GM19240 (cell line): Measurements from ENCODE around the gene VAV3.

ENCODE experiments used
- DNase-seq: peaks from one replicate; pipeline ENCODE4 v3.0.0; 2011; ENCODE audit warnings: low spot score; ENCODE audit not compliant: insufficient read length

The VAV3 gene

DNA sequence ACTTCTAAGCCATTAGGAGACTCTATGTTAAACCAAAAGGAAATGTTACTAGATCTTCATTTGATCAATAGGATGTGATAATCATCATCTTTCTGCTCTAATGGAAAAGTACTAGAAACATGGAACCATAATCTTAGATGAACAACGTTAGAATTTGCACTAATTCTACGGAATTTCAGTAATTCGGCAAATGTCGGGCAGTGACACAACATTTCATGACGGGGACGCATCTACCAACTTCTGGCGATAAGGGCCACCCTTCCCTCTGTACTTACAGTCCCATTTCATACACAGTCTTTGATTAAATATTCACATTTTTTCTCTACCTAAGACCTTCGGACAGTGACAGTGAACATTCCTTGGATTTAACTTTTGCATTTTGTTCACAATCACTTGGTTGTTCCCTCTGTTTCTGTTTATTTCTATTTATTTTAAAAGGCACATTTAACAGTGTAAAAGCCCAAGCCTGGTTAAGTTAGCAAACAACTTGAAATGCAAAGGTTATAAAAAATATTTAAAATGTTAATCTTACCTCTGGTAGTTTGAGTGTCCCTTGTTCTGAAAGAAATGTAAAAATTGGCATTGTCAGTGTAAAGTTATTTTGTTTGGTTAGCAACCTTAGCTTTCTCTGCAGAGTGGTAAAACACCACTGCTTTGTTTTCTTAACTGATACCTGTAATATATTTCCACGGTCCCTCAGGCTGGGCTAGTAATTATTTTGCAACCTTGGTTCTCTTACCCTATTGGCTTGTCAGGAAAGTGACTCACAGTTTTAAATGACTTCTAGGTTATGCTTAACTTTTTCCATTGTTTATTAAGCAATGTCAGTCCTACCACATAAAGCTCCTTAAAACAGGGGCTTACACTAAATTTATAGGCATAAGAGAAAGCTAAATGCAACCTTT lies 276.9 kb downstream of the VAV3 start:
- no peak for DNase-seq

DNA sequence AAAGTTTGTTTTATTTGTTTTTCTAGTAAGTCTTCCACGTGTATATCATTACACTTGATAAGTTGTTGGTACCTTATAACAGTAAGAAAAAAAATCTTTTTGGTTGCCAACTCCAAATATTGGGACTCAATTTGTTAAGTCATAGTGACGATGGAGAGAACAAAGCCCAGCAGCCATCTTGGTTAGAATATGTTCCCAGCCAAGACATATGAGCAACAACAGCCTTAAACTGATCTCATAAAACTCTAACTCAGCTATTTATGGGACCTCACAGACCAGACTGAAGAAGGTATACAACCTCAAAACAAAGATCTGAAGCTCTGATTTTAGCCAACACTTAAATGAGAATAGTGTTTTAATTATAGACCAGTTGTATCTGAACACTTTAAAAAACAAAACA lies 281.3 kb downstream of the VAV3 start:
- DNase-seq = no peak

DNA sequence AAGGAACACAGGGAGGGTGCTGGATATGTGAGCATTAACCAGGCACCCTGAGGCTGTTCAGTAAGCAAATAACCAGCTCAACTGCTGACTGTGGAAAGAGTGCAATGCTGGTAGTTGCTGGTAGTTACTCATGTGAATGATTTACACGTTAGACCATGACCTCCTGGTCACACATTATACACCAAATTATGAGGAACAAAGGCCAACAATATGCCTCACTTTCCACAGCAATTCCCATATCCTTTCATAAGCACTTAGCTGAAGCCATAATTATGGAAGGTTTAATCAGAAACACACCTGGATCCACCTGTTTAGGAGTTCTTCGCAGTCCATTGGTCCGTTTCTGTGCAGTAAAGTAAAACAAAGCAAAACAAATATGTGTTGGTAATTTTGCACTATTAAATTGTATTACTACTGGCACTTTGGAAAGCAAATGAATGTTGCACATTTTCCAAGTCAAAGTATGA lies 281.8 kb downstream of the VAV3 start:
- no peak for DNase-seq

DNA sequence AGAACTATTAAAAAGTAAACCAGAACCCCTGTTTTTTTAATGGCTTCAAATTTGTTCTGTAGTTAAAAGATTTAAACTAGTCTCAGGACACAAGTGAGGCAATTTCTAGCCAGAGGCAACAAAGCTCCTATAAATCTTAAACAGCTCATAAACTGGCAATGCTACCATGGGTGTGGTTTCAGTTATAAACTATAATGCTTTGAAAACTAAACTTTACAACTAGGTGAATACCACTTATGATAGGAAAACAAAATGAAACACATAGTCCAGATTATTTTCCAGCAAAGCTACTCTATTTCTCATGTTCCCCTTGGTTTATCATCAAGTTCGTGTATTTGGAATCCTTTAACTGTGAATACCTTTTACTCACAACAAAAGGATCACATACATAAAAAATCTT lies 282.5 kb downstream of the VAV3 start:
- DNase-seq = no peak

DNA sequence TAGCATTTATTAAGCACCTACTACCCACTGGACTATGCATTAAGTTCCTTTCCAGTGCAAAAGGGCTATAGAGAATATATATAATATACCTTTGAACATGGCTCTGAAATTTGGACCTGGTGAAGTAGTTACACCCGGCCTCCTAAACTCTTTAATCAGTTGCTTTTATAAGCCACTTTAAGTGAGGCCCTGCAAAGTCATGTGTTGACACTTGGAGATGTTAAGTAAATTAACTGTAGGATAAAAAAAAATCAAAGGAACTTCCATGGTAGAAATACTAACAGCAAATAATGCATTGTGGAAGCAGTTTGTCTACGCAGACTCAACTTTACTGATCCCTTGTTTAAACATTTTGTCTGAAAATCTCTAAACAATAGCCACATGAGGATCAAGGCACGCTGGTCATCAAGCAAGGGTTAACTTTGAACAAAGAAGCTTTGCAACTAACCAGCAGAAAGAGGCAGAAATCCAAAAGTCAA lies 283.9 kb downstream of the VAV3 start:
- DNase-seq = no peak

DNA sequence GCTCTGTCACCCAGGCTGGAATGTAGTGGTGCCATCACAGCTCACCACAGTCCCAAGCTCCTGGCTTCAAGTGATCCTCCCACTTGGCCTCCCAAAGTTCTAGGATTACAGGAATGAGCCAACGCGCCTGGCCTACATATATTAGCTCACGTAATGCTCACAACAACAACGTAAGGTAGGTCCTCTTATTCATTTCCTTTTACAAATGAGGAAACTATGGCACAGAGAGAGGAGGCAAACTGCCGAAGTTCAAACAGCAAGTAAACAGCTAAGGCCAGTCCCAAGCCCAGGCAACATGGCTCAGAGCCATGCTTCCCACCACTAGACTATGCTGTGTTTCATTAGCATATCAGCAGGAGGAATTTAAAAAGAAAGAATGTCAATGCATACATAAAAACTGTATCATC lies 284.4 kb downstream of the VAV3 start:
- DNase-seq = no peak

DNA sequence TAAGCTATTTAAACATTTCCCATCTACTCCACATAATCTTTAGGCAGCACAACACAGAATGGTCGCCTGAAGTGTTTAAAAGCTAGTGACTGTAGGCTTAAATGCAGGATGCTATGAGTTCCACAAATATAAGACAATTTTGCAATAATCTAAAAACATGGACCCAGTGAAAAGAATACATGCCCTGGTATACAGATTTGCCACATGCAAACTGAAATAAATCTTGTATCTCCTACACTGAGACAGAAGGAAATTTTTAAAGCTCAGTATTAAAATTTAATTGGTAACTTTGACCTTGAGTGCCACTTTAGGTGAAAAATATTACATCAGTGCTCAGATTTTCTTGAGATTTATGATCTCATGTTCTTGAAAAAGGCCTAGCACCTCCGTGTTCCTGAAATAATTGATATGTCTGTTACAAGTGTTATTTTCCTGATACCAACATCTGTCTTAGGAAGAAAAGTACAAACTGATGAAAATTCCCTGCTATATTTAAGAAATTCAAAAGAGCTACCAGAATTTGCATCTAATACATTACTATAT lies 285.5 kb downstream of the VAV3 start:
- no peak for DNase-seq

DNA sequence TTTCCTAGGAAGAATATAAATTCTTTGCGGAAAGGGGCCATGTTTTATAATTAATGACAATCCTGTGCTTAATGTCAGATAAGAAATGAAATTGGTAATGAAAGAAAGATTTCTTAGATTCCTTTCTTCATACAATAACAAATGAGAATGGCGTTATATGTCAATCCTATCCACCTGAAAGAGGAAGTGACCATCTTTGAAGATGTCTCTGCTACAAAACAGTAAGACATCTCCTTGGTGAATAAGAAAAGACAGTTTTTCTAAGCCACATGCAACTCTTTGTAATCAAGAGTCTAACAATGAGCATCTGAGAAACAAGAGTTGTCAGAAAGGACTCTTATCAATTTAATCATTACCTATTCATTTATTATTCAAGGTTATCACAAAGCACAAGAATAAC lies 286.0 kb downstream of the VAV3 start:
- DNase-seq = no peak

DNA sequence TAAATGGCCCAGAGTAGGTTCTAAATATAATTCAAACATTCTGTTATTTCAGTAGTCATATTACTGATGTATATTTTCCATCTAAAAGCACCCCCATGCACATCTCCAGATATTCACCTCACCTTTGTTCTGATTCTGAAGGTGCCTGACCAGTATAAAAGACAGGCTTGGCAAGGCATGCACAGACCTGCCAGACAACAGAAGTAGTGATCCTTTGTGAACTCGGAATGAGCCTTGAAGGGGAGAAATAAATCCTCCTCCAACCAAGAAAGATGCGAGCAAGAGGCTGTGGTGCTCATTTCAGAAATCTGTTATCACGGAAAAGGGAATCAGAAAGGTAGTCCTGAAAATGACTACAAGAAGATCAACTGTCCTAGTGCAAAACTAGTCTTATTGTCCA lies 287.3 kb downstream of the VAV3 start:
- no peak for DNase-seq

DNA sequence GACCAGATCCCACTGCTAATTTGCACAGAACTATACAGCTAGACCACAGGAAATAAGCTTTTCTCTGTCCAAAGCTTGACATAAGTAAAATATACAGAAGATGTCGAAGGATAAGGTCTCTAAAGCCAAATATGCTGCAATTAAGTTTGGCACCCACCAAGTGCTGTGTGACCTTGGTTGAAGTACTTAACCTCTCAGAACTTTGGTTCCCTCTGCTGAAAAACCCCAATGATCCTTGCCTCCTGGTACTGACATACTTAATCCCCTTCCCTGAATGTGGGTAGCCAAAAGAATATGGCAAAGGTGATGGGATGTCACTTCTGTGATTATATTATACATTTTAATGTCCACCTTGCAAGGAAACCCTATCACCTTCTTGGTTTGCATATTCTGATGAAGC lies 290.5 kb downstream of the VAV3 start:
- no peak for DNase-seq

DNA sequence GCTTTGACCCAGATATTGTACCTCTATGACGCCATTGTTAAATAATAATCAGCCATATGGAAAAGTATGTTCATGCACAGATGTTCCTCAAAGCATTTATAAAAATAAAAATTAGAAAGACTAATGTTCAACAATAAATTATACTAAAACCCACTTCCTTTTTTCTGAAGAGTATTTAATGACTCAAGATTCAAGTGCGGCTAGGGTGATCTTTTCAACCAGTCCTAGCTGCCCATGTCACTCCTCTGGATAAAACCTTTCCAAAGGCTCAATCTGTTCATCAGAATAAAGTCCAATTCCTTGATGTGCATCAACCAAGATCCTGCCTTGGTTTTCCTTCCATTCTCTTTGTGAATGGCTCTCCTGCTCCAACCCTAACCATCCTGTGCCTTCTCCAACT lies 292.0 kb downstream of the VAV3 start:
- no peak for DNase-seq

DNA sequence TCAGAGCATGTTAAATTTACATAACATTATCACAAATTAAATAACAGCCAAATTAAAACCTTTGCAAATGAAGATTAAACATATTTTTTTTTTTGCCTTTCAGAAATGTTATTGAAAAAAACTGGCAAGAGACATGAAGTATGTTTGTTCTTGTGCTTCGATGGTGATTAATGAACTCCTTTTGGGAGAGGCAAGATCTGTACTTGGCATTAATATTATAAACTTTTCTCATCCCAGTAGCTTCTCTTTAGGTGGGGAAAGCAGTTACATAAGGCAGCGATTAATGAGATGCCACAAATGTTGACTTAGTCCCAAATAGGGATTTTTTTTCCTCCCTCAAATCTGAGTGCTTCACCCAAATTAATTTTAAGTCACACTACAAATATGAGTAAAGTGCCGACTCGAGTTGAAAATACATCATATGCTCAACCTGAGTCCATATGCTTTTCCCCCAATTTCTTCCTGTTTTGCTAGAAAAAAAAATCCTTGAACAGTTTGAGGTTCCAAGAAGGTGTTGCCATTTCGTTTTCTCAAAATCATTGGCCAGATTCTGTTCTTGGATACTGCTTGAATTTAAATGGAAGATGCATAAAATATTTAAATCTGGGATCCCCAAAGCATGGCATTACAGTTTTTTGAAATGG lies 294.5 kb downstream of the VAV3 start:
- no peak for DNase-seq

DNA sequence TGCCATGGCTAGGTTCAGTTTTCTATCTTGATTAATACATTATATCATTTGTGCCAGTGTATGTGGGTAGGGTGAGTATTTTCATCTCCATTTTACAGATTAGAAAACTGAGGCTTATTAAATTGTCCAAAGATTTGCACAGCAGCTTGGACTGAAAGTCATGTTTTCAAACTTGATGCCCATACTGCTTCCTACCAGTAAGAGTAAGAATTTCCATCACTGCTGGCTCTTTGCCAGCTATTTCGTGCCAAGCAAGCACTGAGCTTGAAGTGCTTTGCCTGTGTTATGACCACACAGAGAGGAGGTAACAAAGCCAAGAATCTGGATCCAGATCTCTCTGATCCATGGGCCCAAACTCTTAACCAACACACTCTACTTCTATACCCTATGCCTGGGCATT lies 295.0 kb downstream of the VAV3 start:
- no peak for DNase-seq

DNA sequence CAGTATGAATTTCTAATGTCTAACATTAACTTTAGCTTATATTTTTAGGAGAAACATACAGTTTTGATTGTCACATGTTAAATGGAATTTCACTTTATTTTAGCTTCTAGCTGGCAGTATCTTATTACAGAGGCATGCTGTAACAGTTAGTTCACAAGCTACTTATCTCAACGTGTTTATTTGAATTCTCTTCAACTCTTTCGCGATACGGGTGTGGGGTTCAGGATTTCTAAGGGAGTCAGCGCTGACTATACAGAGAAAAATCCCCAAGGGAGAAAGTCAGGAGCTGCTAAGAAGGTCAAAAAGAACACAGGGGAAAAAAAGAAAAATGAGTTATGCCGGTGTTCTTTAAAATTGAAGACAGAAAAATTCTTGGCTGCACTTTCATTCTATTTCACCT lies 296.2 kb downstream of the VAV3 start:
- no peak for DNase-seq

DNA sequence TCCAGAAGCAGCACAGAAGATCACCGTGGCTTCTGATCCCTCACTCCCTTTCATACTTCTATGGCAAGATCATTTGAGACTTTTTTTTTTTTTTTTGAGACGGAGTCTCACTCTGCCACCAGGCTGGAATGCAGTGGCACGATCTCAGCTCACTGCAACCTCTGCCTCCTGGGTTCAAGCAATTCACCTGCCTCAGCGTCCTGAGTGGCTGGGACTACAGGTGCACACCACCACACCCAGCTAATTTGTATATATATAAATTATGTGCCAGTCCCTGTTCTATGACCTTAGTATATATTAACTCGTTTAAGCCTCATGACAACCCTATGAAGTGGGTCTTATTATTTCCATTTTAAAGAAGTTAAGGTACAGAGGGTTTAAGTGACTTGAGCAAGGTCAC lies 298.5 kb downstream of the VAV3 start:
- no peak for DNase-seq

DNA sequence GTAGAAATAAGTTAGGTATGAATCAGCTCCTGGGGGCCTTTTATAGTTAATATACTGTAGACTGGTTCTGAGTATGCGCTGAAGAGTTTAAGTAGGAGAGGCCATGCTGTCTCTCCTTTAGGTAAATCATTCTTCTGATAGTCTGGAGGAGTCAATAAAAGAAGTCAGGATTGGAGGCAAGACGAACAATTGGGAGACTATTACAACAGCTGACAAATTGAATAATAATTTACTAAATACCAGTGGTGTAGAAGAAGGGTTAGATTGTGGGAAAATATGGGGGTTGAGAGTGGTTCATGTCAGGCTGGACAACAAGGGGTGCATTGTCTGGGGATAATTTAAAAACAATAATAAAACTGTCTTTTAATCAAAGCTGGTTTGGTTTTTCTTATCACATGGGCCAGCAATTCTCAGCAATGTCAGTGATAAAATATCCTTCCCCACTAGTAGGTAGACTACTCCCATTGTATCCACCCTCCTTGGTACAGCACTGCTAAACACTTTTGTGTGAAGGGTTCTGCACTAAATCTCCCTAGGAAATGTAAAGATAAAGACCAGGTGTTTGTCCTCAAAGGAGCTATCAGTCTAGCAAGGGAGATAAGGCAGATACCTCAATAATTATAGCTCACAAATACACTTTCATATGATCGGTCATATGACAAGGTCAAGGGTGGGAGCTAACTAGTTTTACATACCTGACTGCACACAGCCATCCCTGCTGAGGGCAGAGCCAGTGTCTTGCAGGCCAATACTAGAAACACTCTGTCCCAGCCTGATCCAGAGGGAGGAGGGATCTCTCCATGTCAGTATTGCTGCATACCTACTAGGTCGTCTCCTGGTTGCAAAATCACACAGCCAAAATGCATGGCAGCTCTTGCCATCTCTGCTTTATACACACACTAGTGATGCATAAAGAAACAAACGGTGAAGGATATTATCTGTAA lies 299.7 kb downstream of the VAV3 start:
- DNase-seq = no peak

DNA sequence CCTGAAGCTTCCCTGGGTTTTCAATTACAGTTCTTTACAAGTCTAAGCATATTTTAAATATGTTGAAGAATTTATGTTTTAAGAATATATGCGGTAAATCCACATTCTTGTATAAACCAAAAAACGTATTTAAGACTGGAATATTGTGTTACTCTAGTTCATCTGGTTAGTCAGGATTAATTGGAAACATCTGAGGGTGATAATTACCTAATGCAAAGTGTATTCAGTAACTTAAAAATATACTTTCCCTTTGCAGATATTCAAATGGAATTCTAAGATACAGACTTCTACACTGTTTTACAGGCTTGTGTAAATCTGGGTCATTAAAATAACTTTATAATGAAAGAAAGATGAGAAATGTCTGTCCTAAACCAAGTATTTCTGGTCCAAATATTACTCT lies 302.0 kb downstream of the VAV3 start:
- no peak for DNase-seq

DNA sequence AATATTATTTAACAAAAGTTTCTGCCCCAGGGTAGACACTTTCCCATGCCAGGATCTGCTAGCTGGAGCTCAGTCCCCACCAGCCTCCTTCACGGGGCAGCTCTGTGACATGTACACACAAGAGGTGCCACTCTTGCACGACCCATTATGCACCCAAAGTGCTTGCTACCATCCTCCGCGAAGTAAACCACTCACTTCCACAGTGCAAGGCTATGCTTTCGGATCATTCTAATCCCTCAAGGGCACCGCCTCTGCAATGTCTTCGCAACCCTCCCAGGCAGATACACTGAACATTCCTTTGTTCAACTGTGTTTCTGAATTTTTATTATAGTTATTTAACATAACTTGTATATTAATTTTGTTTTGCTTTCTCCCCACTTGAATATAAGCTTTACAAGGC lies 303.8 kb downstream of the VAV3 start:
- no peak for DNase-seq

DNA sequence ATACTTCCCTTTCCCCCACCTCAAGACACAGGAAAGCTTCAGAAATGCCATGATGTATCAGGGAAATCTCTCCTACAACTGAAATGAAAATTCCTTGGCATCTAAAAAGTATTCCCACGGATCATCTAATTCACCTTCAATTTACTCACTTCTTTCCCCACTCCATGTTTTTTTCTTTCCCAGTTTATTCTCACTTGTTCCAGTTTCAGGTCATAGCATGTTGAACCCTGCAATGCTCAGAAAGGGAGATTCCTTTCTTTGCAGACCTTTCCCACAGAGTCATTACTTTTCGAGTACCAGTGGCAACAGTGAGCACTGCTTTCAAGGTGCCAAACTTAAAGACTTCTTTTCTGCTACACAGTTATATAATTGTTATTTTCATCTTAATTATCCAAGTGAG lies 305.0 kb downstream of the VAV3 start:
- no peak for DNase-seq

DNA sequence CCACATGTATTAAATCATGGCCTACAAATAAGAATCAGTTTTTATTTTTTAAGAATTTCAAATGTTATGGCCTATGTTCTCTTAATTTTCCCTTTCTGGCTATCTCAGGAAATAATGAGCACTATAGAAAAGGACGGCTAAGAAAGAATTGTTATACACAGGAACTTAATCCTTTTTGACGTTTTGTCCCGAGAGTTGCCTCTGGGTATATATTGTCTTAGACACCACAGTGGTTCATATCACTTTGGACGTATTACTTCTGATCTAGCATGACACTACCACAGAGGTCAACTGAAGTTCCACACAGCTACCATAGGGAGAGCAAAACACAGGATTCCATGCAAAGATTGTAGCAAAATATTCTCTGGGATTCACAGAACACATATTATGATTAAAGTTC lies 307.6 kb downstream of the VAV3 start:
- DNase-seq = no peak

DNA sequence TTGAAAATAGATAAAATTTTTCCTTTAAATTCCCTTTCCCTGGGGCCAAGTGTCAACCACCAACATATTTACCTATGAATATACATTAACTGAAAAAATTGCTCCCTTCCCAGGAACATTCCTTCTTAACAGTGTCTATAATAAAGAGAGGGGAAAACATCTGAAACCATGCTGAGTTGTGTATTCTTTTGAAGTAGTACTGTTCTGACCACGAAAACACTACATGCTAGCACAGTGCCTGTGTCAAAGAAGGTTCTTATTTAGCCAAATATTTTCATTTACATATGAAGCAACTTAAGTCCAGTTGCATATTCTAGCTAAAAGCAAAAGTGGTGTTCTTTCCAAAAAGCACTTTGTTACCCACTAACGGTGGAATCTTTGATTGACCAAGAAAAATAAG lies 311.2 kb downstream of the VAV3 start:
- no peak for DNase-seq
